Activated B cell treated with CpG ODN at 0.5 μM for 24 hours (primary cell): Measurements from ENCODE around the gene ATG4A. TPM values are rescaled to one million over a fixed set of nuclear protein-coding genes. Genes with fewer than 3 reads are reported as not detected.

Source experiments
- ATAC-seq: fragments of 200-7000 bp; cut with Tn5 transposase; one replicate; pipeline ENCODE4 v1.10.0; 2021; ENCODE audit warnings: low read depth, mild to moderate bottlenecking, moderate library complexity
- CTCF ChIA-PET: fragments of 350-600 bp; sonication (Branson Sonifier 250); formaldehyde crosslinking; loops from one replicate; lab custom pipeline; 2021; ENCODE audit warnings: antibody characterized with exemption; lab: Charles Lee
- POLR2A ChIA-PET: fragments of 350-600 bp; sonication (Branson Sonifier 250); formaldehyde crosslinking; loops from one replicate; lab custom pipeline; 2021; ENCODE audit warnings: antibody characterized with exemption; lab: Charles Lee
- DNase-seq: peaks from one replicate; pipeline ENCODE4 v3.0.0; 2022
- H3K27ac Mint-ChIP-seq: one replicate; pipeline ENCODE4 v1.8.0; 2020; ENCODE audit warnings: mixed read lengths
- H3K27me3 Mint-ChIP-seq: one replicate; pipeline ENCODE4 v1.8.0; 2021; ENCODE audit warnings: mixed read lengths
- H3K36me3 Mint-ChIP-seq: one replicate; pipeline ENCODE4 v1.8.0; 2021; ENCODE audit warnings: low read depth, mixed read lengths
- H3K4me1 Mint-ChIP-seq: one replicate; pipeline ENCODE4 v1.8.0; 2021; ENCODE audit warnings: mixed read lengths
- H3K4me3 Mint-ChIP-seq: one replicate; pipeline ENCODE4 v1.8.0; 2020; ENCODE audit warnings: mild to moderate bottlenecking, mixed read lengths
- H3K9me3 Mint-ChIP-seq: one replicate; pipeline ENCODE4 v1.8.0; 2020; ENCODE audit warnings: mixed read lengths
- intact Hi-C: fragments of 100-400 bp; cut with micrococcal nuclease; formaldehyde crosslinking; loops from one replicate; pipeline ENCODE4 v1.15.1; 2024
- total RNA-seq: library from RNA; stranded (reverse); gene quantifications from 2 replicates; pipeline ENCODE4 v1.2.3, GENCODE V29; 2022
- TF ChIP-seq, protein P1 (sequence below): fragments of 200-600 bp; IDR thresholded peaks from one replicate; pipeline ENCODE4 v1.8.0; 2022; ENCODE audit warnings: antibody characterized with exemption, mild to moderate bottlenecking

Gene ATG4A
- total RNA-seq, 1 donor from 2014 or later, result 9.9 TPM

DNA sequence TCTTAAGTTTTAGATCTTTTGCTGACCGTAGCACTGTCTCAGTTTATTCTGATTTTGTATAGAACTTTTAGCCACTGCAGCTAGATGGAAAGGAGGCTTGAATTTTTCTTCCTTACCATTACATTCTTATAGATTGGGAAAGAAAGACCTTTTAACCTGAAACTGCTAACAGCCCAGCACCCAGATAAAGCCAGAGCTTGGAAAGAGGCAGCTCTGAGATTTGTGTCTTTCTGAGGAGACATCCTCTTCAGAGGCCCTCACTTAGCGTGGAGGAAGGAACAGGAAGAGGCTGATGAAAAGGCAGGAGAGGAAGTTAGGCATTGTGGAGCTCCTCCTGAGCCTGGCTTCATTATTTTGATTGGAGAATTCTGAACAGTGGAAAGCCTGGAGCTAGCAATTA lies 35.1 kb downstream of the ATG4A start:
- no peaks in the 10 kb centered on the region for H3K4me1 Mint-ChIP-seq
- intact Hi-C loops, result no loop called here
- no peaks in the 10 kb centered on the region for H3K9me3 Mint-ChIP-seq
- ChIA-PET POLR2A (no interaction called here), CTCF (no interaction called here)
- DNase-seq, result no peak
- H3K27me3 Mint-ChIP-seq, result no peaks in the 10 kb centered on the region
- no peak overlapping the region for H3K4me3 Mint-ChIP-seq
- no peak for ATAC-seq
- H3K27ac Mint-ChIP-seq, result no peak overlapping the region
- peaks cover 28% of the 10 kb centered on the region for H3K36me3 Mint-ChIP-seq
- TF ChIP-seq, protein P1, sequence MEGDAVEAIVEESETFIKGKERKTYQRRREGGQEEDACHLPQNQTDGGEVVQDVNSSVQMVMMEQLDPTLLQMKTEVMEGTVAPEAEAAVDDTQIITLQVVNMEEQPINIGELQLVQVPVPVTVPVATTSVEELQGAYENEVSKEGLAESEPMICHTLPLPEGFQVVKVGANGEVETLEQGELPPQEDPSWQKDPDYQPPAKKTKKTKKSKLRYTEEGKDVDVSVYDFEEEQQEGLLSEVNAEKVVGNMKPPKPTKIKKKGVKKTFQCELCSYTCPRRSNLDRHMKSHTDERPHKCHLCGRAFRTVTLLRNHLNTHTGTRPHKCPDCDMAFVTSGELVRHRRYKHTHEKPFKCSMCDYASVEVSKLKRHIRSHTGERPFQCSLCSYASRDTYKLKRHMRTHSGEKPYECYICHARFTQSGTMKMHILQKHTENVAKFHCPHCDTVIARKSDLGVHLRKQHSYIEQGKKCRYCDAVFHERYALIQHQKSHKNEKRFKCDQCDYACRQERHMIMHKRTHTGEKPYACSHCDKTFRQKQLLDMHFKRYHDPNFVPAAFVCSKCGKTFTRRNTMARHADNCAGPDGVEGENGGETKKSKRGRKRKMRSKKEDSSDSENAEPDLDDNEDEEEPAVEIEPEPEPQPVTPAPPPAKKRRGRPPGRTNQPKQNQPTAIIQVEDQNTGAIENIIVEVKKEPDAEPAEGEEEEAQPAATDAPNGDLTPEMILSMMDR, result no peak

DNA sequence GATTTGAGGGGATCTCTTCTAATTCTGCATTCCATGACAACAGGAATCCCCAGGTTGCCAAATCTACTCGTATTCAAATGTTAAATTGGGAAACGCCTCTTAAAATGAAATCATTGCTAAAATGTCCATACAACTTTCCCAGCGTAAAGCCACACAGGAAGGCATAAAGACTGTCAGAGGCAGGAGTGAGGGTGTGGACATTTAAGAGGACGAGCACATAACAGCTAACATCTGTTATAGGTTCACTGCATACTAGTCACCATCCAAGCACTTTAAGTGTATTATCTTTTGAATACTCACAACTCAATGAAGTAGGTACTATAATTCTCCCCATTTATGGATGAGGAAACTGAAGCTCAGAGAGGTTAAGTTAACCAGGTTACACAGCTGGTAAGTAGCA lies 35.6 kb downstream of the ATG4A start:
- ChIA-PET POLR2A (no interaction called here), CTCF (no interaction called here)
- H3K36me3 Mint-ChIP-seq, result peaks cover 31% of the 10 kb centered on the region
- no peaks in the 10 kb centered on the region for H3K9me3 Mint-ChIP-seq
- ATAC-seq (no peak), DNase-seq (no peak)
- intact Hi-C loops, result no loop called here
- TF ChIP-seq, protein P1, result no peak
- no peaks in the 10 kb centered on the region for H3K4me1 Mint-ChIP-seq
- H3K27ac Mint-ChIP-seq, result no peak overlapping the region
- H3K27me3 Mint-ChIP-seq, result no peaks in the 10 kb centered on the region
- H3K4me3 Mint-ChIP-seq, result no peak overlapping the region

DNA sequence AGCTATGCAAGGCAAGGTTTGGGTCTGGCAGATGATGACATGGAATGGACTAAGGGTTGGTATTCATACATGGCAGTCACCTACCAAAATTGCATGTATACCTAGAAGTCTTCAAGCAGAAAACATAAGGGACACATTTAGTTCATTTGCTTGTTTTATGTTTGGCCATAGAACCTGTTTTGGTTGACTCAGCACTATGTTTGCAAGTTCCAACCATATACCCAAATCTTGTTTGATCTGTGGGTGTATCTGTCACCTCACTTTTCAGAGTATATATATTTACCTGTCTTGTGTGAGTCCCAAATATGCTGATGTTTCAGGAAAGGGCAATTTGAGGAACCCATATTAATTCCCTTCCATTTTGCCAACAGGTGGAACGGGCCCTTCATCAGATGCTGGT lies 39.3 kb downstream of the ATG4A start:
- ATAC-seq (no peak), DNase-seq (no peak)
- Mint-ChIP-seq H3K9me3 (no peaks in the 10 kb centered on the region), H3K27ac (no peak overlapping the region), H3K36me3 (peaks cover 59% of the 10 kb centered on the region), H3K27me3 (no peaks in the 10 kb centered on the region), H3K4me1 (no peaks in the 10 kb centered on the region), H3K4me3 (no peak overlapping the region)
- ChIA-PET CTCF (no interaction called here), POLR2A (no interaction called here)
- intact Hi-C loops, result no loop called here
- TF ChIP-seq, protein P1, result no peak

DNA sequence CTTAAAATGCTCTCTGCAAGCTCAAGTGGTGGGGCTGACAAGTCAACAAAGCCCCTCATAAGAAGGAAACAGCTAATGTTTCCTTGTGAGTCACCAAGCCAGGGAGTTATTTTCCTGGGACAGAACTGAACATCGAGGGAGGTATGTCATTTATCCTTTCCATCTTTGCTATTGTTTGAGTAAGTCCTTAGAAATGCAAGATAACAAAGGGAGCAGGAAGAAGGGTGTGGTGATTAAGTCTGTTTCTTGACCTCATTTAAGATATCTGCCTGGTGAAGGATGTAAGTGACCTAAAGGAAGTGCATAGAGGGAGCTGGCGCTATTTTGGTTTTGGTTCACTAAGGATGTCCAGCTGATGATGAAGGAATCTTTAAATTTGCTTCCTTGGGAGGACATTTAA lies 39.9 kb downstream of the ATG4A start:
- Mint-ChIP-seq H3K9me3 (no peaks in the 10 kb centered on the region), H3K4me3 (no peak overlapping the region), H3K27ac (no peak overlapping the region), H3K36me3 (peaks cover 60% of the 10 kb centered on the region), H3K27me3 (no peaks in the 10 kb centered on the region), H3K4me1 (no peaks in the 10 kb centered on the region)
- intact Hi-C loops, result no loop called here
- TF ChIP-seq, protein P1, result no peak
- ATAC-seq, result no peak
- ChIA-PET CTCF (no interaction called here), POLR2A (no interaction called here)
- no peak for DNase-seq

DNA sequence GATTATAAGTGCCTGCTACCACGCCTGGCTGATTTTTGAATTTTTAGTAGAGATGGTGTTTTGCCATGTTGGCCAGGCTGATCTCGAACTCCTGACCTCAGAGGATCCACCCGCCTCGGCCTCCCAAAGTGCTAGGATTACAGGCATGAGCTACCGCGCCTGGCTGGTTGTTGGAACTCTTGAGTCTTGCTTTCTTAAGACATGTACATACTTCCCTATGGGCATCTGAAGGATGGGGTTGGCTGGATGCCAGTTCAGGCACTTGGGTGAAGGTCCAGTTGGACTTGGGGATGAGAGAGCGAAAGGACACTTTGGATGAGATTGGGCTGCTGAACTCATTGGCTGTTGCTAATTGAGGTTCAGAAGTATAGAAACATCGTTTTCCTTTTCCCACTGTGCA lies 40.5 kb downstream of the ATG4A start:
- CTCF ChIA-PET, result no interaction called here
- ATAC-seq (no peak), DNase-seq (no peak)
- peaks cover 58% of the 10 kb centered on the region for H3K36me3 Mint-ChIP-seq
- H3K9me3 Mint-ChIP-seq, result no peaks in the 10 kb centered on the region
- POLR2A ChIA-PET, result no interaction called here
- no peaks in the 10 kb centered on the region for H3K27me3 Mint-ChIP-seq
- no peak overlapping the region for H3K4me3 Mint-ChIP-seq
- H3K27ac Mint-ChIP-seq, result no peak overlapping the region
- H3K4me1 Mint-ChIP-seq, result no peaks in the 10 kb centered on the region
- TF ChIP-seq, protein P1, result no peak
- intact Hi-C loops, result no loop called here
